T-helper 1 cell treated with Interleukin-12 subunit alpha and Interleukin-12 subunit beta and Interleukin-4 antibody, amounts not matched to agents 30 μg/mL and 1 μg/mL, for 36 hours (primary cell): ENCODE data around the gene CDC42SE1.

Experiments
- H3K27ac Mint-ChIP-seq: one replicate; pipeline ENCODE4 v1.8.0; 2021; ENCODE audit warnings: mild to moderate bottlenecking, mixed read lengths
- H3K27me3 Mint-ChIP-seq: one replicate; pipeline ENCODE4 v1.8.0; 2021; ENCODE audit warnings: low read depth, mixed read lengths
- H3K36me3 Mint-ChIP-seq: one replicate; pipeline ENCODE4 v1.8.0; 2021; ENCODE audit warnings: low read depth, mixed read lengths
- H3K4me1 Mint-ChIP-seq: one replicate; pipeline ENCODE4 v1.8.0; 2021; ENCODE audit warnings: low read depth, mixed read lengths
- H3K4me3 Mint-ChIP-seq: one replicate; pipeline ENCODE4 v1.8.0; 2021; ENCODE audit warnings: mild to moderate bottlenecking, moderate library complexity, mixed read lengths
- H3K9me3 Mint-ChIP-seq: one replicate; pipeline ENCODE4 v1.8.0; 2021; ENCODE audit warnings: mixed read lengths

Gene CDC42SE1

GRCh38 chr1:151060657-151061421 is 1.4 kb upstream of the CDC42SE1 start:
- Mint-ChIP-seq H3K4me1 (peaks cover 35% of the 10 kb centered on the region), H3K27ac (peak overlapping the region; percentile 95), H3K36me3 (peaks cover 33% of the 10 kb centered on the region), H3K27me3 (no peaks in the 10 kb centered on the region), H3K9me3 (no peaks in the 10 kb centered on the region), H3K4me3 (peak overlapping the region; percentile 99)

- Mint-ChIP-seq H3K4me3 (peak within 1 kb of the TSS; percentile 99), H3K27ac (peak within 1 kb of the TSS; percentile 95), H3K36me3 (peaks cover 38% of the 10 kb centered on the region), H3K9me3 (no peaks in the 10 kb centered on the region), H3K27me3 (no peaks in the 10 kb centered on the region), H3K4me1 (peaks cover 39% of the 10 kb centered on the region)
These were observed 710 bp upstream of the CDC42SE1 start, which contains the start of gene MLLT11 for GRCh38 chr1:151060007-151060656. MLLT11 (plus strand) TSS chr1:151060397; CDS start chr1:151067225, 6,828 bp downstream.

- H3K27ac Mint-ChIP-seq, result peak overlapping the region; percentile 95
These were observed 730 bp downstream of the CDC42SE1 start for GRCh38 chr1:151058692-151059091.

GRCh38 chr1:151056149-151056548 is 3.3 kb downstream of the CDC42SE1 start:
- Mint-ChIP-seq H3K9me3 (no peaks in the 10 kb centered on the region), H3K4me3 (peak overlapping the region; percentile 99), H3K27ac (peak overlapping the region; percentile 95), H3K27me3 (no peaks in the 10 kb centered on the region), H3K4me1 (peaks cover 47% of the 10 kb centered on the region), H3K36me3 (peaks cover 66% of the 10 kb centered on the region)

More at GRCh38 chr1:151058692-151059091, 730 bp downstream of the CDC42SE1 start:
- Mint-ChIP-seq H3K27me3 (no peaks in the 10 kb centered on the region), H3K4me3 (peak overlapping the region; percentile 99), H3K4me1 (peaks cover 44% of the 10 kb centered on the region), H3K9me3 (no peaks in the 10 kb centered on the region), H3K36me3 (peaks cover 48% of the 10 kb centered on the region)

GRCh38 chr1:151055581-151055980 is 3.8 kb downstream of the CDC42SE1 start:
- Mint-ChIP-seq H3K4me1 (peaks cover 44% of the 10 kb centered on the region), H3K36me3 (peaks cover 66% of the 10 kb centered on the region), H3K27ac (peak overlapping the region; percentile 95), H3K27me3 (no peaks in the 10 kb centered on the region), H3K4me3 (peak overlapping the region; percentile 99), H3K9me3 (no peaks in the 10 kb centered on the region)

- Mint-ChIP-seq H3K4me1 (peaks cover 45% of the 10 kb centered on the region), H3K4me3 (peak overlapping the region; percentile 99), H3K36me3 (peaks cover 67% of the 10 kb centered on the region), H3K27ac (peak overlapping the region; percentile 95), H3K27me3 (no peaks in the 10 kb centered on the region), H3K9me3 (no peaks in the 10 kb centered on the region)
These were observed 4.4 kb downstream of the CDC42SE1 start for GRCh38 chr1:151054971-151055547.

GRCh38 chr1:151051356-151052009 is 7.9 kb downstream of the CDC42SE1 start:
- Mint-ChIP-seq H3K36me3 (peaks cover 44% of the 10 kb centered on the region), H3K27me3 (no peaks in the 10 kb centered on the region), H3K9me3 (no peaks in the 10 kb centered on the region), H3K4me3 (no peak overlapping the region), H3K4me1 (peaks cover 42% of the 10 kb centered on the region), H3K27ac (no peak overlapping the region)

- H3K27me3 Mint-ChIP-seq, result no peaks in the 10 kb centered on the region
- H3K9me3 Mint-ChIP-seq, result no peaks in the 10 kb centered on the region
- H3K4me3 Mint-ChIP-seq, result no peak overlapping the region
- peaks cover 36% of the 10 kb centered on the region for H3K4me1 Mint-ChIP-seq
- peaks cover 36% of the 10 kb centered on the region for H3K36me3 Mint-ChIP-seq
- no peak overlapping the region for H3K27ac Mint-ChIP-seq
These were observed 9.3 kb downstream of the CDC42SE1 start for GRCh38 chr1:151050051-151050688.

- no peaks in the 10 kb centered on the region for H3K27me3 Mint-ChIP-seq
- peaks cover 31% of the 10 kb centered on the region for H3K36me3 Mint-ChIP-seq
- H3K9me3 Mint-ChIP-seq, result no peaks in the 10 kb centered on the region
- H3K4me3 Mint-ChIP-seq, result no peak overlapping the region
- peaks cover 32% of the 10 kb centered on the region for H3K4me1 Mint-ChIP-seq
- H3K27ac Mint-ChIP-seq, result no peak overlapping the region
These were observed 10.0 kb downstream of the CDC42SE1 start for GRCh38 chr1:151049458-151049857.

- Mint-ChIP-seq H3K4me1 (peaks cover 31% of the 10 kb centered on the region), H3K27ac (no peak overlapping the region), H3K4me3 (peak overlapping the region; percentile 84), H3K9me3 (no peaks in the 10 kb centered on the region), H3K27me3 (no peaks in the 10 kb centered on the region), H3K36me3 (peaks cover 29% of the 10 kb centered on the region)
These were observed 10.8 kb downstream of the CDC42SE1 start for GRCh38 chr1:151048645-151049032.

GRCh38 chr1:151047925-151048644 is 11.3 kb downstream of the CDC42SE1 start:
- Mint-ChIP-seq H3K4me1 (peaks cover 34% of the 10 kb centered on the region), H3K4me3 (peak overlapping the region; percentile 84), H3K27ac (peak overlapping the region; percentile 62), H3K36me3 (peaks cover 28% of the 10 kb centered on the region), H3K9me3 (no peaks in the 10 kb centered on the region), H3K27me3 (no peaks in the 10 kb centered on the region)

GRCh38 chr1:151047591-151047924 is 11.9 kb downstream of the CDC42SE1 start, which contains the start of gene C1orf56:
C1orf56 (plus strand) TSS chr1:151047751; CDS start chr1:151047848, 97 bp downstream.
- Mint-ChIP-seq H3K36me3 (peaks cover 27% of the 10 kb centered on the region), H3K27ac (peak within 1 kb of the TSS; percentile 62), H3K4me1 (peaks cover 36% of the 10 kb centered on the region), H3K27me3 (no peaks in the 10 kb centered on the region), H3K4me3 (peak within 1 kb of the TSS; percentile 84), H3K9me3 (no peaks in the 10 kb centered on the region)

GRCh38 chr1:151043163-151043562 is 16.3 kb downstream of the CDC42SE1 start:
- Mint-ChIP-seq H3K4me1 (peaks cover 19% of the 10 kb centered on the region), H3K36me3 (peaks cover 15% of the 10 kb centered on the region), H3K27ac (no peak overlapping the region), H3K4me3 (no peak overlapping the region), H3K9me3 (no peaks in the 10 kb centered on the region), H3K27me3 (no peaks in the 10 kb centered on the region)
